Measurements from ENCODE around the gene SCUBE1. TPM values are rescaled to one million over a fixed set of nuclear protein-coding genes. Genes with fewer than 3 reads are reported as not detected.

Gene SCUBE1
- total RNA-seq, 1 donor from 2014 or later = 42.8 TPM

GRCh38 chr22:43345356-43345755 is 2.2 kb upstream of the SCUBE1 start:
- DNase-seq (ENCODE audit: extremely low spot score, unreplicated experiment) = no peak
- no peak overlapping the region for H3K4me3 Mint-ChIP-seq
- TF ChIP-seq CTCF (conservative IDR thresholded peaks at IDR 0.05) = no peak

DNA sequence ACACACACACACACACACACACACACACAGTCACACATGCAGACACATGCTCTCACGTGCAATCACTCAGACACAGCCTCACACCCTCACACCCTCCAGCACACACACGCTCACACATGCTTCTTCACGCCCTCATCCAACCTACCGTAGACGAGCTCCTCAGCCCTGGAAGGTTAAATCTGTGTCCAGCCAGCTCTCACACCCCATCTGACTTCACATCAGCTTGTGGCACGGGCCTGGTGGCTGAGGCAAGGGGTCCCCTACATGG is 1.3 kb upstream of the SCUBE1 start:
- Mint-ChIP-seq H3K9me3 (no peaks in the 10 kb centered on the region), H3K4me1 (ENCODE audit: unreplicated experiment) (peaks cover 23% of the 10 kb centered on the region), H3K27ac (peak overlapping the region; percentile 75), H3K36me3 (peaks cover 3% of the 10 kb centered on the region), H3K27me3 (peaks cover 72% of the 10 kb centered on the region), H3K4me3 (peak overlapping the region; percentile 82)
- DNase-seq (ENCODE audit: extremely low spot score, unreplicated experiment) = no peak
- TF ChIP-seq CTCF (conservative IDR thresholded peaks at IDR 0.05) = no peak

More at GRCh38 chr22:43345356-43345755, 2.2 kb upstream of the SCUBE1 start:
- Mint-ChIP-seq H3K27ac (no peak overlapping the region), H3K27me3 (peaks cover 75% of the 10 kb centered on the region), H3K9me3 (no peaks in the 10 kb centered on the region), H3K36me3 (no peaks in the 10 kb centered on the region), H3K4me1 (ENCODE audit: unreplicated experiment) (peaks cover 23% of the 10 kb centered on the region)

DNA sequence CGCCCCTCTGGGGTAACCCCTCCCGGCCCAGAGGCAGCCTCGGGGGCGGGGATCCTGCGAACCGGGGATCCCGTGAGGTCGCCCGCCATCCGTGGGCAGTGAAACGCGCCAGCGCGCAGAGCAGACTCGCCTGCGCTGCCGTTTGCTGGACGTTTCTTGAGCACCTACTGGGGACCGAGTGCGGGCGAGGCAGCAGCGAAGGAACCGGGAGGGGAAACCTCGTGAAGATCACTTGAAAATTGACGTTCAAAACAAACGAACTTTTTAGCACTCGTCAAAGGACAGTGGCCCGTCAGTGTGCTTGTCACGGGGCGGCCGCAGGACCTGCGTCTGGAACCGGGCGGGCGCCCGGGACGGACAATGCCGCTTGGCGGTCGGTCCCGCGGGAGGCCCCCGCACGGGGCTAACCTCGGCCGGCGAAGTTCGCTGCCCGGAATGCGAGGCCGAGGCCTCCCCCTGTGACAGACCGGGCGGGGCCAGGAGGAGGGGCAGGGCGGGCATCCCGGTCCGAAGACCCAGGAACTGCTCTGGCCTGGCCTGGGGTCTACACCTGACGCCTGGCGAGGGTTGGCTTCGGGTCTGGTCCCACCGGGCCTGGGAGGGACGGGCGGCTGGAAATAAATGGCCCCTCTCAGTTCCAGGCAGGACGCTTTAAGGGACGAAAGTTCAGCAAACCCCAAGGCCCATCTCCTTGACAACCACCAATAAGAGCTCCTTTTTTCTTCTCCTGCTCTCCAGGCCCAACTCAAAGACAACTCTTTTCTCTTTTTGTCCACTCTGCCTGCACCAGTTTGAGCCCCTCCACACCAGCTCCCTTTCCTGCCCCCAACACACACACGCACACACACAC is 723 bp upstream of the SCUBE1 start:
- peaks cover 73% of the 10 kb centered on the region for H3K27me3 Mint-ChIP-seq
- peaks cover 23% of the 10 kb centered on the region for H3K4me1 Mint-ChIP-seq (ENCODE audit: unreplicated experiment)
- no peak for TF ChIP-seq CTCF (conservative IDR thresholded peaks at IDR 0.05)
- H3K27ac Mint-ChIP-seq = peak overlapping the region; percentile 75
- DNase-seq (ENCODE audit: extremely low spot score, unreplicated experiment) = no peak
- peak overlapping the region; percentile 82 for H3K4me3 Mint-ChIP-seq
- no peaks in the 10 kb centered on the region for H3K9me3 Mint-ChIP-seq
- peaks cover 3% of the 10 kb centered on the region for H3K36me3 Mint-ChIP-seq

DNA sequence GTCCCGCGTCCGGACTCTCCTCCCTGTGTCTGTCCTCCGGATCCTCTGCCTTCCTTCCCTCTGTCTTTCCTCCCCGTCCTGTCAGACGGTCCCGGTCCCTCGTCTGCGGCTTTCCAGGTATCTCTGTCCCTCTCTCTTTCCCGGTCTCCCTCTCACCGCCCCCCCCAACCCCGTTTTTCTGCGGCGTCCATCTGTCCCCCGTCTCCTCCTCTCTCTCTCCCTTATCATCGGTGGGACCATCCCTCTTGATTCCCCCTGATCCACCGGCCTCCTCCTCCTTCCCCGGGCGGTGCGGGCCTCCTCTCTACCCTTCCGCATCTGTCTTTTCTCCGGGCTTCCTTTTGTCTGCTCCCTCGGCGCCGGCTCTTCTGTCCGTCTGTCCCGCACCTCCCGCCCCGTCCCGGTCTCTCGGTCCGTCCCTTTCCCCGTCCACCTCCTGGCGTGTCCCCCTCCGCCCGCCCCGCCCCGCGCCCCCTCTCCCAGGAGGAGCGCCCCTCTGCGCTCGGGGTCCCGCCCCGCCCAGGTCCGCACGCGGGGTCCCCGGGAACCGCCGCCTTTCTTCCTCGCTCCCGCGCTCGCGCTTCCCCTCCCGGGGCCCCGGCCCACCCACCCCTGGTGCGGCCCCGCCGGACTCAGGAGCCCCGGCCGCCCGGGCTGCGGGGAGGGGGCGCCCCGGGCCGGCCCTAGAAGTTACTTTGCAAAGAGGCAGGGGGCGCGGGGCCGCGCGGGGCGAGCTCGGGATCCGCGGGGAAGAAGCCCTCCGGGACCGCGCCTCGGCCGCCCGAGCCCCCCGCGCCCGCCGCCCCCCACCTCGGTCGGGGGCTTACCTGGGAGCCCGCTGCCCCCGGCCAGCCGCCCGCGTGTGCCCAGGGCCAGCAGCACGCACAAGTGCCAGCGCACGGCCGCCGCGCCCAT is 568 bp downstream of the SCUBE1 start:
- Mint-ChIP-seq H3K4me3 (peak overlapping the region; percentile 85), H3K9me3 (no peaks in the 10 kb centered on the region), H3K27me3 (peaks cover 73% of the 10 kb centered on the region), H3K4me1 (ENCODE audit: unreplicated experiment) (peaks cover 23% of the 10 kb centered on the region), H3K27ac (no peak overlapping the region), H3K36me3 (peaks cover 3% of the 10 kb centered on the region)
- TF ChIP-seq CTCF (conservative IDR thresholded peaks at IDR 0.05) = no peak
- DNase-seq (ENCODE audit: extremely low spot score, unreplicated experiment) = no peak

DNA sequence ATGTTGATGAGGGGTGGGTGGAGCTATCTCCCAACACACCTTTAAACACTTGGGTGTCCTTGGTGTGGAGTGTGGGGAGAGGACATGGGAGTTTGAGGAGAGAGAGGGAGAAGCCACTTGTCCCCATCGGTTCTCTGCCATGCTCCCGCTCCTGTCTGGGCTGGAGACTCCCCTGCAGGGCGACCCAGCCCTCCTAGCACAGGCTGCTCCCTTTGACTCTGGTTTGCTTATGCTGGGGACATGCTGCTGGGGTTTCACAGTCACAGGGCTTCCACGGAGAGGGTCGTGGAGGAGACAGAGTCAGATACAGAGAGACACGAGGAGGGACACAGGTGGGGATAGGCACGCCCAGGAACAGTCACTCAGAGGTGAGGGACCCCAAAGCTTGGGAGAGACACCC is 1.6 kb downstream of the SCUBE1 start:
- H3K27me3 Mint-ChIP-seq = peaks cover 70% of the 10 kb centered on the region
- H3K36me3 Mint-ChIP-seq = peaks cover 3% of the 10 kb centered on the region
- no peaks in the 10 kb centered on the region for H3K9me3 Mint-ChIP-seq
- no peak for DNase-seq (ENCODE audit: extremely low spot score, unreplicated experiment)
- no peak for TF ChIP-seq CTCF (conservative IDR thresholded peaks at IDR 0.05)
- peak overlapping the region; percentile 85 for H3K4me3 Mint-ChIP-seq
- peak overlapping the region; percentile 43 for H3K27ac Mint-ChIP-seq
- H3K4me1 Mint-ChIP-seq (ENCODE audit: unreplicated experiment) = peaks cover 23% of the 10 kb centered on the region
